ENCODE data around the gene NR3C2. TPM values are rescaled to one million over a fixed set of nuclear protein-coding genes. Genes with fewer than 3 reads are reported as not detected.

The NR3C2 gene
- 0.93 and 0.96 TPM in 2 replicates for total RNA-seq (2021)
- percentile 29 among the genes with signal in this experiment for Bru-seq, nascent RNA
- BruChase-seq, experiment 1, labeled RNA remaining after a 2-hour chase, result percentile 24 among the genes with signal in this experiment
- BruChase-seq, experiment 2, labeled RNA remaining after a 6-hour chase, result percentile 14 among the genes with signal in this experiment
- long read RNA-seq, partial matches to known transcripts, result 1 of 6 reads
- long read RNA-seq, other reads (novel, unspliced or antisense), result 5 of 6 reads

GRCh38 chr4:148441986-148442831 is at the start of gene NR3C2:
NR3C2 (minus strand) TSS chr4:148442414.
- Histone ChIP-seq H2AFZ (peak within 1 kb of the TSS; percentile 99), H3F3A (ENCODE audit: insufficient read depth, low read depth) (no peaks in the 10 kb centered on the region), H3K4me1 (replicated peaks; ENCODE audit: insufficient read depth) (peaks cover 13% of the 10 kb centered on the region; the same call in 1 of the 2 replicates), H3K4me2 (peak within 1 kb of the TSS; percentile 98), H3K9me2 (ENCODE audit: insufficient read depth) (no peaks in the 10 kb centered on the region), H3K27me3 (ENCODE audit: insufficient read depth, low read depth) (peaks cover 20% of the 10 kb centered on the region), H3K27ac (no peak within 1 kb of the TSS), H3K4me3 (peak within 1 kb of the TSS; percentile 74), H4K20me1 (ENCODE audit: insufficient read depth) (no peaks in the 10 kb centered on the region), H3K9me3 (ENCODE audit: insufficient read depth, low read depth) (no peaks in the 10 kb centered on the region), H3K36me3 (ENCODE audit: low read depth) (no peaks in the 10 kb centered on the region), H3K79me2 (ENCODE audit: low read depth) (no peaks in the 10 kb centered on the region)
- ChIA-PET POLR2A (ENCODE audit: unreplicated experiment) (interaction anchor here (0.6 to 0.7 kb wide), 3 partner anchors 13 to 298 kb away, joined by 3 to 5 read pairs (median 4); no protein-coding TSS in a partner anchor), CTCF (no interaction called here)
- no TSS peak for BruUV-seq (replicated peaks)
- intact Hi-C loops (cut with micrococcal nuclease; ENCODE audit: unreplicated experiment), result loop anchor here (2.0 to 10.0 kb wide), 3 partner anchors 349 to 820 kb away; no protein-coding TSS in a partner anchor
- no peak for TF ChIP-seq EZH2 (IDR thresholded peaks at IDR 0.05; ENCODE audit: low read depth)
- TF ChIP-seq, protein P1, sequence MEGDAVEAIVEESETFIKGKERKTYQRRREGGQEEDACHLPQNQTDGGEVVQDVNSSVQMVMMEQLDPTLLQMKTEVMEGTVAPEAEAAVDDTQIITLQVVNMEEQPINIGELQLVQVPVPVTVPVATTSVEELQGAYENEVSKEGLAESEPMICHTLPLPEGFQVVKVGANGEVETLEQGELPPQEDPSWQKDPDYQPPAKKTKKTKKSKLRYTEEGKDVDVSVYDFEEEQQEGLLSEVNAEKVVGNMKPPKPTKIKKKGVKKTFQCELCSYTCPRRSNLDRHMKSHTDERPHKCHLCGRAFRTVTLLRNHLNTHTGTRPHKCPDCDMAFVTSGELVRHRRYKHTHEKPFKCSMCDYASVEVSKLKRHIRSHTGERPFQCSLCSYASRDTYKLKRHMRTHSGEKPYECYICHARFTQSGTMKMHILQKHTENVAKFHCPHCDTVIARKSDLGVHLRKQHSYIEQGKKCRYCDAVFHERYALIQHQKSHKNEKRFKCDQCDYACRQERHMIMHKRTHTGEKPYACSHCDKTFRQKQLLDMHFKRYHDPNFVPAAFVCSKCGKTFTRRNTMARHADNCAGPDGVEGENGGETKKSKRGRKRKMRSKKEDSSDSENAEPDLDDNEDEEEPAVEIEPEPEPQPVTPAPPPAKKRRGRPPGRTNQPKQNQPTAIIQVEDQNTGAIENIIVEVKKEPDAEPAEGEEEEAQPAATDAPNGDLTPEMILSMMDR (conservative IDR thresholded peaks at IDR 0.05), result no peak
- peak; percentile 92 to 96 for DNase-seq

DNA sequence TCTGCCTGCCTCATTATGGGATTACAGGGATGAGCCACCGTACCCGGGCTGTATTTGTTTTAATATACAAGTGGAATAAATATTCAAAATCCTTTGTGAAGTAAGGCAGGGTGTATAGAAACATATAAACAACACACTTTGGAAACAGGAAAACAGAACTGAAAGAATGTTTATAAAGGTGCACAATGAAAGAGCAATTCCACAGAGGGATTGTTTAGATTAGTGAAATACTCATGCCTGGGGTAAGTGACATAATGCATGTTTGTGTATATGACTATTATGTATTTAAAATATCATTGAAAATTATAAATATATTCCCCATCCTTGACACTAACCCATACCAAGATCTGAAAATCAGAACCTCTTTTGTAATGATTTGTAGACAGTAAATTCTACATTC is 45.0 kb upstream of the NR3C2 start:
- TF ChIP-seq, protein P1 (conservative IDR thresholded peaks at IDR 0.05), result no peak
- TF ChIP-seq EZH2 (IDR thresholded peaks at IDR 0.05; ENCODE audit: low read depth), result no peak
- no peaks in the 10 kb centered on the region for H3K36me3 ChIP-seq (ENCODE audit: low read depth)
- DNase-seq, result no peak
- no peak overlapping the region for H3K4me3 ChIP-seq
- no TSS peak for BruUV-seq (replicated peaks)
- H3K9me3 ChIP-seq (ENCODE audit: insufficient read depth, low read depth), result no peaks in the 10 kb centered on the region
- no peaks in the 10 kb centered on the region for H3K9me2 ChIP-seq (ENCODE audit: insufficient read depth)
- H3K27ac ChIP-seq, result no peak overlapping the region
- intact Hi-C loops (cut with micrococcal nuclease; ENCODE audit: unreplicated experiment), result loop anchor here (5.0 kb wide), 1 partner anchor 150 kb away; no protein-coding TSS in a partner anchor
- no peaks in the 10 kb centered on the region for H4K20me1 ChIP-seq (ENCODE audit: insufficient read depth)
- no peaks in the 10 kb centered on the region for H3F3A ChIP-seq (ENCODE audit: insufficient read depth, low read depth)
- H3K79me2 ChIP-seq (ENCODE audit: low read depth), result no peaks in the 10 kb centered on the region
- no peak overlapping the region for H2AFZ ChIP-seq
- no peaks in the 10 kb centered on the region for H3K27me3 ChIP-seq (ENCODE audit: insufficient read depth, low read depth)
- POLR2A ChIA-PET (ENCODE audit: unreplicated experiment), result no interaction called here
- H3K4me2 ChIP-seq, result no peak overlapping the region
- H3K4me1 ChIP-seq (replicated peaks; ENCODE audit: insufficient read depth), result no peaks in the 10 kb centered on the region
- CTCF ChIA-PET, result no interaction called here

- H3F3A ChIP-seq (ENCODE audit: insufficient read depth, low read depth), result no peaks in the 10 kb centered on the region
- H3K4me2 ChIP-seq, result no peak overlapping the region
- H2AFZ ChIP-seq, result no peak overlapping the region
- H3K27ac ChIP-seq, result no peak overlapping the region
- H4K20me1 ChIP-seq (ENCODE audit: insufficient read depth), result no peaks in the 10 kb centered on the region
- DNase-seq, result no peak
- TF ChIP-seq, protein P1 (conservative IDR thresholded peaks at IDR 0.05), result no peak
- TF ChIP-seq EZH2 (IDR thresholded peaks at IDR 0.05; ENCODE audit: low read depth), result no peak
- H3K36me3 ChIP-seq (ENCODE audit: low read depth), result no peaks in the 10 kb centered on the region
- H3K79me2 ChIP-seq (ENCODE audit: low read depth), result no peaks in the 10 kb centered on the region
- no peaks in the 10 kb centered on the region for H3K4me1 ChIP-seq (replicated peaks; ENCODE audit: insufficient read depth)
- ChIA-PET CTCF (no interaction called here), POLR2A (ENCODE audit: unreplicated experiment) (interaction anchor here (0.5 kb wide), 1 partner anchor 213 kb away, joined by 3 read pairs; no protein-coding TSS in a partner anchor)
- no peaks in the 10 kb centered on the region for H3K9me2 ChIP-seq (ENCODE audit: insufficient read depth)
- no peaks in the 10 kb centered on the region for H3K9me3 ChIP-seq (ENCODE audit: insufficient read depth, low read depth)
- no peaks in the 10 kb centered on the region for H3K27me3 ChIP-seq (ENCODE audit: insufficient read depth, low read depth)
- intact Hi-C loops (cut with micrococcal nuclease; ENCODE audit: unreplicated experiment), result no loop called here
- no peak overlapping the region for H3K4me3 ChIP-seq
- BruUV-seq (replicated peaks), result no TSS peak
Observed at GRCh38 chr4:148481636-148482035, 39.4 kb upstream of the NR3C2 start.

Data from PC-9 (cell line).